SK-N-SH (cell line): ENCODE data around the gene TMEM231. TPM values are rescaled to one million over a fixed set of nuclear protein-coding genes. Genes with fewer than 3 reads are reported as not detected.

Experiments used
- CTCF ChIA-PET: fragments of 300-600, 350-600 bp; formaldehyde crosslinking; extraction: SDS; loops from one replicate; lab custom pipeline; 2021; lab: Yijun Ruan, JAX
- POLR2A ChIA-PET: fragments of 350-600 bp; sonication (Branson Sonifier 250); formaldehyde crosslinking; extraction: SDS; loops from one replicate; lab custom pipeline; 2020; ENCODE audit warnings: antibody characterized with exemption, inconsistent platforms; lab: Yijun Ruan, JAX
- DNase-seq: peaks from one replicate; pipeline ENCODE4 v3.0.0; 2012
- H2AFZ ChIP-seq: fragments of 200-600 bp; sonication (generic); 2 replicates; pipeline ENCODE4 v1.8.1; 2016; ENCODE audit warnings: antibody characterized with exemption, mild to moderate bottlenecking, low read depth
- H3F3A ChIP-seq: fragments of 200-600 bp; sonication (generic); replicated peaks from 2 replicates; pipeline ENCODE3; 2016; ENCODE audit warnings: antibody characterized with exemption, mild to moderate bottlenecking; ENCODE audit not compliant: insufficient read depth
- H3K27ac ChIP-seq, 2 experiments: fragments of 200-500 bp in 1 of 2; fragments of 200-600 bp in 1 of 2; sonication (Bioruptor generic) in 1 of 2; sonication (generic), shearing (Covaris generic) in 1 of 2; 2 replicates each; pipeline versions ENCODE4 v1.5.1 to v1.6.1; 2014 to 2016; ENCODE audit warnings: low read depth in 2 of 2, inconsistent platforms in 1 of 2, low read length in 1 of 2, mild to moderate bottlenecking in 1 of 2, mixed read lengths in 1 of 2
- H3K27me3 ChIP-seq: fragments of 200-600 bp; sonication (generic), shearing (Covaris generic); 2 replicates; pipeline ENCODE4 v1.6.1; 2016; ENCODE audit warnings: mixed run types; ENCODE audit not compliant: insufficient read depth
- H3K36me3 ChIP-seq, 2 experiments: fragments of 200-500 bp in 1 of 2; fragments of 200-600 bp in 1 of 2; sonication (Bioruptor generic) in 1 of 2; sonication (generic) in 1 of 2; replicated peaks in 1 of 2; 2 replicates each; pipeline versions ENCODE3 to v1.5.1; 2014 to 2016; ENCODE audit warnings: low read length in 1 of 2, mild to moderate bottlenecking in 1 of 2; ENCODE audit not compliant: insufficient read depth in 2 of 2, control insufficient read depth in 1 of 2
- H3K4me1 ChIP-seq, 2 experiments: fragments of 200-500 bp in 1 of 2; fragments of 200-600 bp in 1 of 2; sonication (Bioruptor generic) in 1 of 2; sonication (generic), shearing (Covaris generic) in 1 of 2; 2 replicates each; pipeline versions ENCODE4 v1.5.1 to v1.6.1; 2014 to 2016; ENCODE audit warnings: low read depth in 1 of 2, low read length in 1 of 2, mixed run types in 1 of 2; ENCODE audit not compliant: insufficient read depth in 2 of 2, control insufficient read depth in 1 of 2
- H3K4me2 ChIP-seq: fragments of 200-600 bp; sonication (generic), shearing (Covaris generic); 2 replicates; pipeline ENCODE4 v1.6.1; 2017; ENCODE audit warnings: mixed run types
- H3K4me3 ChIP-seq, 2 experiments: fragments of 200-500 bp in 1 of 2; fragments of 200-600 bp in 1 of 2; sonication (Bioruptor generic) in 1 of 2; sonication (generic), shearing (Covaris generic) in 1 of 2; 2 replicates each; pipeline versions ENCODE4 v1.5.1 to v1.8.1; 2014 to 2016; ENCODE audit warnings: low read depth in 2 of 2, inconsistent platforms in 1 of 2, low read length in 1 of 2, mild to moderate bottlenecking in 1 of 2, mixed read lengths in 1 of 2, moderate library complexity in 1 of 2
- H3K79me2 ChIP-seq: fragments of 200-600 bp; sonication (generic); 2 replicates; pipeline ENCODE4 v1.8.1; 2017; ENCODE audit warnings: mild to moderate bottlenecking; ENCODE audit not compliant: insufficient read depth
- H3K9ac ChIP-seq: fragments of 200-600 bp; sonication (generic); 2 replicates; pipeline ENCODE4 v1.6.1; 2017; ENCODE audit warnings: mixed run types
- H3K9me2 ChIP-seq: fragments of 200-600 bp; sonication (generic); 2 replicates; pipeline ENCODE4 v1.6.1; 2017; ENCODE audit warnings: mixed run types
- H3K9me3 ChIP-seq: fragments of 200-600 bp; sonication (generic); 2 replicates; pipeline ENCODE4 v1.6.1; 2017; ENCODE audit warnings: mixed run types, mild to moderate bottlenecking, moderate library complexity
- H4K20me1 ChIP-seq: fragments of 200-600 bp; sonication (generic); 2 replicates; pipeline ENCODE4 v1.6.1; 2017; ENCODE audit warnings: mild to moderate bottlenecking, mixed run types; ENCODE audit not compliant: insufficient read depth
- EP300 ChIP-seq, 2 experiments: IDR thresholded peaks; 2 replicates each; pipeline versions ENCODE4 v1.4.0 to v1.6.1; 2012; ENCODE audit warnings: borderline replicate concordance in 1 of 2, low read depth in 1 of 2, low read length in 1 of 2
- FOSL2 ChIP-seq: IDR thresholded peaks from 2 replicates; pipeline ENCODE4 v1.4.0; 2012; ENCODE audit warnings: low read depth, mild to moderate bottlenecking, moderate library complexity, borderline replicate concordance
- FOXM1 ChIP-seq: IDR thresholded peaks from 2 replicates; pipeline ENCODE4 v1.4.0; 2012; ENCODE audit warnings: low read depth, mild to moderate bottlenecking
- GATA2 ChIP-seq: sonication (generic); formaldehyde crosslinking; IDR thresholded peaks from 2 replicates; pipeline ENCODE4 v1.5.0; 2020; ENCODE audit warnings: mild to moderate bottlenecking, missing genetic modification reagents
- JUND ChIP-seq: IDR thresholded peaks from 2 replicates; pipeline ENCODE4 v1.4.0; 2012
- MEF2A ChIP-seq: IDR thresholded peaks from 2 replicates; pipeline ENCODE4 v1.4.0; 2012; ENCODE audit warnings: low read depth, borderline replicate concordance
- RAD21 ChIP-seq: IDR thresholded peaks from 2 replicates; pipeline ENCODE4 v1.6.1; 2012; ENCODE audit warnings: mild to moderate bottlenecking, low read length
- RCOR1 ChIP-seq: fragments of 150-350 bp; IDR thresholded peaks from 2 replicates; pipeline ENCODE4 v1.6.1; 2017; ENCODE audit warnings: antibody characterized with exemption, low read length
- RFX5 ChIP-seq: IDR thresholded peaks from 2 replicates; pipeline ENCODE4 v1.6.1; 2012; ENCODE audit warnings: mild to moderate bottlenecking, improper control_type of control experiment, low read length
- TAF1 ChIP-seq: IDR thresholded peaks from 2 replicates; pipeline ENCODE4 v1.6.1; 2012; ENCODE audit warnings: low read depth, mild to moderate bottlenecking, low read length, moderate library complexity, borderline replicate concordance
- TEAD4 ChIP-seq: IDR thresholded peaks from 2 replicates; pipeline ENCODE4 v1.4.0; 2012; ENCODE audit warnings: mild to moderate bottlenecking, borderline replicate concordance; ENCODE audit not compliant: insufficient read depth
- WGBS: methylation state at CpG from one replicate; pipeline ENCODE4 v1.1.6; 2017; ENCODE audit warnings: low lambda C conversion rate; 5-methylcytosine and 5-hydroxymethylcytosine counted together
- polyA plus RNA-seq, 3 experiments: library from polyadenylated mRNA; depleted of rRNA; stranded (reverse); fragments of >200 nt; gene quantifications; 2 replicates each; pipeline ENCODE4 v1.2.3, GENCODE V29; 2012
- TF ChIP-seq, protein P1 (sequence below): IDR thresholded peaks from 2 replicates; pipeline ENCODE4 v1.6.1; 2012; ENCODE audit warnings: mild to moderate bottlenecking, low read depth, low read length, moderate library complexity
- TF ChIP-seq, protein P2 (sequence below): IDR thresholded peaks from 2 replicates; pipeline ENCODE4 v1.4.0; 2012; ENCODE audit warnings: low read depth, borderline replicate concordance
- TF ChIP-seq, protein P3 (sequence below): fragments of 200-600 bp; sonication (generic); IDR thresholded peaks from 2 replicates; pipeline ENCODE4 v1.6.1; 2017; ENCODE audit warnings: antibody characterized with exemption, mild to moderate bottlenecking, moderate library complexity
- TF ChIP-seq, protein P4 (sequence below): IDR thresholded peaks from 2 replicates; pipeline ENCODE4 v1.4.0; 2012; ENCODE audit warnings: low read depth
- TF ChIP-seq, protein P5 (sequence below): fragments of 150-350 bp; IDR thresholded peaks from 2 replicates; pipeline ENCODE4 v1.6.1; 2016; ENCODE audit warnings: mild to moderate bottlenecking, low read depth, low read length
- TF ChIP-seq, protein P6 (sequence below): fragments of 150-350 bp; IDR thresholded peaks from 2 replicates; pipeline ENCODE4 v1.6.1; 2017; ENCODE audit warnings: antibody characterized with exemption, low read length, low read depth, borderline replicate concordance

The TMEM231 gene
- polyA plus RNA-seq, 1 of the 3 experiments (the other 2 are of a cell fraction), result 18.1 TPM

DNA sequence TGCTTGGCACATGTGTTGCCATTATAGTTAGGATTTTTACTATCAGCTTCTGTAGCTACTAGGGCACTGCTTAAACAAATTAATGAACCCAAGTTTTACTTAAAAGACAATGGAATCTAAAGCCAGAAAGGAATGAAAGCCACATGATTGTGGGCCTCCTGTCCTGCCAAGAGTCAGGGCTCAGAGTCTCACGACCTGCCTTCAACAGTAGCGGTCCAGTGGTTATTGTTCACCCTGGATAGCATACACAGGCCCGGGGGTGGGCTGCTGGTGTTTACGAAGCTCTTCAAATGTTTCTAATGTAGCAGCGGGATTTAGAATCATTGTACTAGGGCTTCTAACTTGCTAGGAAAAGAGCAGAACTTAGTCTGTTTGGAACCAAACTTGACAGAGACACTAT, 17.9 kb upstream of the TMEM231 start:
- H3K4me2 ChIP-seq, result no peak overlapping the region
- H3K36me3 ChIP-seq, result peaks cover 48 to 82% of the 10 kb centered on the region in 2 experiments
- no peak overlapping the region for H3K4me3 ChIP-seq
- no peaks in the 10 kb centered on the region for H3K9me3 ChIP-seq
- peaks cover 0 to 5% of the 10 kb centered on the region in 2 experiments; a peak in 1 of 4 replicates for H3K4me1 ChIP-seq
- H3K9ac ChIP-seq, result no peak overlapping the region
- POLR2A ChIA-PET, result no interaction called here
- H4K20me1 ChIP-seq, result no peaks in the 10 kb centered on the region
- peaks cover 24% of the 10 kb centered on the region for H3K79me2 ChIP-seq
- no peaks in the 10 kb centered on the region for H3K27me3 ChIP-seq
- 94% methylated on average over 5 of the region's 5 CpGs for WGBS
- H3K27ac ChIP-seq, result no peak overlapping the region
- CTCF ChIA-PET, result interaction anchor here (0.6 kb wide), 1 partner anchor 24 kb away, joined by 3 read pairs; no protein-coding TSS in a partner anchor
- no peak overlapping the region for H2AFZ ChIP-seq
- DNase-seq, result no peak
- H3K9me2 ChIP-seq, result no peaks in the 10 kb centered on the region
- TF ChIP-seq, protein P1, sequence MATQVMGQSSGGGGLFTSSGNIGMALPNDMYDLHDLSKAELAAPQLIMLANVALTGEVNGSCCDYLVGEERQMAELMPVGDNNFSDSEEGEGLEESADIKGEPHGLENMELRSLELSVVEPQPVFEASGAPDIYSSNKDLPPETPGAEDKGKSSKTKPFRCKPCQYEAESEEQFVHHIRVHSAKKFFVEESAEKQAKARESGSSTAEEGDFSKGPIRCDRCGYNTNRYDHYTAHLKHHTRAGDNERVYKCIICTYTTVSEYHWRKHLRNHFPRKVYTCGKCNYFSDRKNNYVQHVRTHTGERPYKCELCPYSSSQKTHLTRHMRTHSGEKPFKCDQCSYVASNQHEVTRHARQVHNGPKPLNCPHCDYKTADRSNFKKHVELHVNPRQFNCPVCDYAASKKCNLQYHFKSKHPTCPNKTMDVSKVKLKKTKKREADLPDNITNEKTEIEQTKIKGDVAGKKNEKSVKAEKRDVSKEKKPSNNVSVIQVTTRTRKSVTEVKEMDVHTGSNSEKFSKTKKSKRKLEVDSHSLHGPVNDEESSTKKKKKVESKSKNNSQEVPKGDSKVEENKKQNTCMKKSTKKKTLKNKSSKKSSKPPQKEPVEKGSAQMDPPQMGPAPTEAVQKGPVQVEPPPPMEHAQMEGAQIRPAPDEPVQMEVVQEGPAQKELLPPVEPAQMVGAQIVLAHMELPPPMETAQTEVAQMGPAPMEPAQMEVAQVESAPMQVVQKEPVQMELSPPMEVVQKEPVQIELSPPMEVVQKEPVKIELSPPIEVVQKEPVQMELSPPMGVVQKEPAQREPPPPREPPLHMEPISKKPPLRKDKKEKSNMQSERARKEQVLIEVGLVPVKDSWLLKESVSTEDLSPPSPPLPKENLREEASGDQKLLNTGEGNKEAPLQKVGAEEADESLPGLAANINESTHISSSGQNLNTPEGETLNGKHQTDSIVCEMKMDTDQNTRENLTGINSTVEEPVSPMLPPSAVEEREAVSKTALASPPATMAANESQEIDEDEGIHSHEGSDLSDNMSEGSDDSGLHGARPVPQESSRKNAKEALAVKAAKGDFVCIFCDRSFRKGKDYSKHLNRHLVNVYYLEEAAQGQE, result no peak
- TF ChIP-seq, protein P2, sequence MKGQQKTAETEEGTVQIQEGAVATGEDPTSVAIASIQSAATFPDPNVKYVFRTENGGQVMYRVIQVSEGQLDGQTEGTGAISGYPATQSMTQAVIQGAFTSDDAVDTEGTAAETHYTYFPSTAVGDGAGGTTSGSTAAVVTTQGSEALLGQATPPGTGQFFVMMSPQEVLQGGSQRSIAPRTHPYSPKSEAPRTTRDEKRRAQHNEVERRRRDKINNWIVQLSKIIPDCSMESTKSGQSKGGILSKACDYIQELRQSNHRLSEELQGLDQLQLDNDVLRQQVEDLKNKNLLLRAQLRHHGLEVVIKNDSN, result no peak
- TF ChIP-seq EP300 (IDR thresholded peaks at IDR 0.05; ENCODE audit: borderline replicate concordance in 1 of 2, low read depth in 1 of 2, low read length in 1 of 2) (no peak), RFX5 (no peak), RAD21 (no peak), FOXM1 (no peak), FOSL2 (no peak), MEF2A (no peak), TAF1 (no peak), JUND (no peak), GATA2 (no peak), TEAD4 (no peak), RCOR1 (no peak)
- TF ChIP-seq, protein P3, sequence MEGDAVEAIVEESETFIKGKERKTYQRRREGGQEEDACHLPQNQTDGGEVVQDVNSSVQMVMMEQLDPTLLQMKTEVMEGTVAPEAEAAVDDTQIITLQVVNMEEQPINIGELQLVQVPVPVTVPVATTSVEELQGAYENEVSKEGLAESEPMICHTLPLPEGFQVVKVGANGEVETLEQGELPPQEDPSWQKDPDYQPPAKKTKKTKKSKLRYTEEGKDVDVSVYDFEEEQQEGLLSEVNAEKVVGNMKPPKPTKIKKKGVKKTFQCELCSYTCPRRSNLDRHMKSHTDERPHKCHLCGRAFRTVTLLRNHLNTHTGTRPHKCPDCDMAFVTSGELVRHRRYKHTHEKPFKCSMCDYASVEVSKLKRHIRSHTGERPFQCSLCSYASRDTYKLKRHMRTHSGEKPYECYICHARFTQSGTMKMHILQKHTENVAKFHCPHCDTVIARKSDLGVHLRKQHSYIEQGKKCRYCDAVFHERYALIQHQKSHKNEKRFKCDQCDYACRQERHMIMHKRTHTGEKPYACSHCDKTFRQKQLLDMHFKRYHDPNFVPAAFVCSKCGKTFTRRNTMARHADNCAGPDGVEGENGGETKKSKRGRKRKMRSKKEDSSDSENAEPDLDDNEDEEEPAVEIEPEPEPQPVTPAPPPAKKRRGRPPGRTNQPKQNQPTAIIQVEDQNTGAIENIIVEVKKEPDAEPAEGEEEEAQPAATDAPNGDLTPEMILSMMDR, result no peak
- TF ChIP-seq, protein P4, sequence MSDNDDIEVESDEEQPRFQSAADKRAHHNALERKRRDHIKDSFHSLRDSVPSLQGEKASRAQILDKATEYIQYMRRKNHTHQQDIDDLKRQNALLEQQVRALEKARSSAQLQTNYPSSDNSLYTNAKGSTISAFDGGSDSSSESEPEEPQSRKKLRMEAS, result no peak
- TF ChIP-seq, protein P5, sequence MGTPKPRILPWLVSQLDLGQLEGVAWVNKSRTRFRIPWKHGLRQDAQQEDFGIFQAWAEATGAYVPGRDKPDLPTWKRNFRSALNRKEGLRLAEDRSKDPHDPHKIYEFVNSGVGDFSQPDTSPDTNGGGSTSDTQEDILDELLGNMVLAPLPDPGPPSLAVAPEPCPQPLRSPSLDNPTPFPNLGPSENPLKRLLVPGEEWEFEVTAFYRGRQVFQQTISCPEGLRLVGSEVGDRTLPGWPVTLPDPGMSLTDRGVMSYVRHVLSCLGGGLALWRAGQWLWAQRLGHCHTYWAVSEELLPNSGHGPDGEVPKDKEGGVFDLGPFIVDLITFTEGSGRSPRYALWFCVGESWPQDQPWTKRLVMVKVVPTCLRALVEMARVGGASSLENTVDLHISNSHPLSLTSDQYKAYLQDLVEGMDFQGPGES, result no peak
- TF ChIP-seq, protein P6, sequence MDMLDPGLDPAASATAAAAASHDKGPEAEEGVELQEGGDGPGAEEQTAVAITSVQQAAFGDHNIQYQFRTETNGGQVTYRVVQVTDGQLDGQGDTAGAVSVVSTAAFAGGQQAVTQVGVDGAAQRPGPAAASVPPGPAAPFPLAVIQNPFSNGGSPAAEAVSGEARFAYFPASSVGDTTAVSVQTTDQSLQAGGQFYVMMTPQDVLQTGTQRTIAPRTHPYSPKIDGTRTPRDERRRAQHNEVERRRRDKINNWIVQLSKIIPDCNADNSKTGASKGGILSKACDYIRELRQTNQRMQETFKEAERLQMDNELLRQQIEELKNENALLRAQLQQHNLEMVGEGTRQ, result no peak
- no peaks in the 10 kb centered on the region for H3F3A ChIP-seq
